HFFc6 (cell line): ENCODE data around the gene TOP1. TPM values are rescaled to one million over a fixed set of nuclear protein-coding genes. Genes with fewer than 3 reads are reported as not detected.
A peak's percentile ranks its signal among the peaks of the same experiment; 100 is the strongest.

Experiments
- DNase-seq: peaks from one replicate; pipeline ENCODE4 v3.0.0-alpha.2; 2018
- H3K27ac Mint-ChIP-seq: 2 replicates; pipeline ENCODE4 v1.8.0; 2020; ENCODE audit warnings: mild to moderate bottlenecking, mixed read lengths
- H3K27me3 Mint-ChIP-seq: 2 replicates; pipeline ENCODE4 v1.8.0; 2021; ENCODE audit warnings: mild to moderate bottlenecking, moderate library complexity, mixed read lengths; ENCODE audit not compliant: insufficient read depth
- H3K36me3 Mint-ChIP-seq: 2 replicates; pipeline ENCODE4 v1.8.0; 2021; ENCODE audit warnings: low read depth, mixed read lengths
- H3K4me1 Mint-ChIP-seq: 2 replicates; pipeline ENCODE4 v1.8.0; 2020; ENCODE audit warnings: low read depth, mixed read lengths
- H3K4me3 Mint-ChIP-seq: 2 replicates; pipeline ENCODE4 v1.8.0; 2020; ENCODE audit warnings: mild to moderate bottlenecking, moderate library complexity, mixed read lengths
- H3K9me3 Mint-ChIP-seq: 2 replicates; pipeline ENCODE4 v1.8.0; 2020; ENCODE audit warnings: mild to moderate bottlenecking, mixed read lengths
- CTCF ChIP-seq: fragments of 200-600 bp; sonication (generic); IDR thresholded peaks from 2 replicates; pipeline ENCODE4 v1.5.0; 2021; ENCODE audit warnings: antibody characterized with exemption, mild to moderate bottlenecking
- total RNA-seq, 6 experiments: library from RNA; stranded (reverse); fragmentation: NEBNext Ultra II Directional; extraction: Animal tissue kit (Norgen Biotek cat#: 25700); gene quantifications; 2 replicates in 1 of 6; 3 replicates in 5 of 6; pipeline ENCODE4 v1.2.3, GENCODE V29; 2021

The TOP1 gene
- total RNA-seq, 6 experiments from 2014 or later = 62.1 to 77.0 (median 73.0) TPM

GRCh38 chr20:41009946-41010345, 18.7 kb upstream of the TOP1 start:
- H3K27ac Mint-ChIP-seq = peak overlapping the region; percentile 88
- peaks cover 55% of the 10 kb centered on the region for H3K4me1 Mint-ChIP-seq
- DNase-seq = no peak
- H3K27me3 Mint-ChIP-seq = peaks cover 5% of the 10 kb centered on the region
- TF ChIP-seq CTCF = no peak
- peaks cover 14% of the 10 kb centered on the region; the same call in 1 of the 2 replicates for H3K36me3 Mint-ChIP-seq
- peaks cover 13% of the 10 kb centered on the region for H3K9me3 Mint-ChIP-seq
- H3K4me3 Mint-ChIP-seq = 0 out of 2 replicates have a peak overlapping the region, but pooled peaks have one; percentile 17

GRCh38 chr20:41011551-41012067, 17.0 kb upstream of the TOP1 start:
- TF ChIP-seq CTCF = no peak
- H3K36me3 Mint-ChIP-seq = peaks cover 8% of the 10 kb centered on the region; the same call in 1 of the 2 replicates
- H3K4me1 Mint-ChIP-seq = peaks cover 43% of the 10 kb centered on the region
- H3K9me3 Mint-ChIP-seq = peaks cover 7% of the 10 kb centered on the region
- H3K27ac Mint-ChIP-seq = no peak overlapping the region
- H3K4me3 Mint-ChIP-seq = no peak overlapping the region
- DNase-seq = no peak
- peaks cover 5% of the 10 kb centered on the region for H3K27me3 Mint-ChIP-seq

GRCh38 chr20:41014561-41015088, 14.0 kb upstream of the TOP1 start:
- no peak for DNase-seq
- Mint-ChIP-seq H3K27me3 (peaks cover 3% of the 10 kb centered on the region; the same call in 1 of the 2 replicates), H3K4me1 (peaks cover 32% of the 10 kb centered on the region)

GRCh38 chr20:41017448-41018042, 11.1 kb upstream of the TOP1 start:
- no peak overlapping the region for H3K27ac Mint-ChIP-seq
- no peaks in the 10 kb centered on the region for H3K36me3 Mint-ChIP-seq
- no peak for TF ChIP-seq CTCF
- DNase-seq = no peak
- H3K9me3 Mint-ChIP-seq = no peaks in the 10 kb centered on the region
- no peak overlapping the region for H3K4me3 Mint-ChIP-seq
- H3K27me3 Mint-ChIP-seq = peaks cover 9% of the 10 kb centered on the region
- H3K4me1 Mint-ChIP-seq = peaks cover 15% of the 10 kb centered on the region

More at GRCh38 chr20:41014561-41015088, 14.0 kb upstream of the TOP1 start:
- H3K4me3 Mint-ChIP-seq = no peak overlapping the region
- H3K36me3 Mint-ChIP-seq = no peaks in the 10 kb centered on the region
- no peaks in the 10 kb centered on the region for H3K9me3 Mint-ChIP-seq
- no peak overlapping the region for H3K27ac Mint-ChIP-seq
- no peak for TF ChIP-seq CTCF

GRCh38 chr20:41018153-41018552, 10.5 kb upstream of the TOP1 start:
- no peak for TF ChIP-seq CTCF
- H3K9me3 Mint-ChIP-seq = no peaks in the 10 kb centered on the region
- H3K36me3 Mint-ChIP-seq = no peaks in the 10 kb centered on the region
- H3K27ac Mint-ChIP-seq = no peak overlapping the region
- H3K27me3 Mint-ChIP-seq = peaks cover 10% of the 10 kb centered on the region
- no peak for DNase-seq
- H3K4me1 Mint-ChIP-seq = peaks cover 9% of the 10 kb centered on the region
- no peak overlapping the region for H3K4me3 Mint-ChIP-seq
